ENCODE measurements around the gene DHX29.

GRCh38 chr5:55219770-55220169, 87.7 kb downstream of the DHX29 start:
- no peak for TF ChIP-seq CTCF (IDR thresholded peaks at IDR 0.05)
- no peak for TF ChIP-seq POLR2A (IDR thresholded peaks at IDR 0.05)
- TF ChIP-seq EP300 (IDR thresholded peaks at IDR 0.05), result no peak
- no peak for TF ChIP-seq POLR2AphosphoS5 (IDR thresholded peaks at IDR 0.05)

Data from suprapubic skin (tissue), 4 donors.